GM18502 (cell line): ENCODE results near the gene KDM4B.
"Not testable (repeated sequence)": the region's sequence is repeated elsewhere in the genome, so short reads cannot be mapped to it uniquely, and the experiment has no call there.

Experiments
- ATAC-seq: cut with Tn5 transposase; IDR thresholded peaks from one replicate; pipeline ENCODE4 v1.9.1; 2021; ENCODE audit warnings: mild to moderate bottlenecking; ENCODE audit not compliant: unreplicated experiment, poor library complexity

KDM4B gene

DNA sequence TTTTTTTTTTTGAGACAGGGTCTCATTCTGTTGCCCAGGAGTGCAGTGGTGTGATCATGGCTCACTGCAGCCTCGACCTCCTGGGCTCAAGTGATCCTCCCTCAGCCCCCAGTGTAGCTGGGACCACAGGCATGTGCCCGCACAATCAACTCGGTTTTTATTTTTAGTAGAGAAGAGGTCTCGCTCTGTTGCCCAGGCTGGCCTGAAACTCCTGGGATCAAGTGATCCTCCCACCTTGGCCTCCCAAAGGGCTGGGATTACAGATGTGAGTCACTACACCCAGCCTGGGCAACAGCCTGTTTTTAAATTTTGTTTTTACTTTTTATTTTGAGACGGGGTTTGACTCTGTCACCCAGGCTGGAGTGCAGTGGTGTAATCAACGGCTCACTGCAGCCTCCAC, 2.3 kb upstream of the KDM4B start:
- no peak for ATAC-seq

DNA sequence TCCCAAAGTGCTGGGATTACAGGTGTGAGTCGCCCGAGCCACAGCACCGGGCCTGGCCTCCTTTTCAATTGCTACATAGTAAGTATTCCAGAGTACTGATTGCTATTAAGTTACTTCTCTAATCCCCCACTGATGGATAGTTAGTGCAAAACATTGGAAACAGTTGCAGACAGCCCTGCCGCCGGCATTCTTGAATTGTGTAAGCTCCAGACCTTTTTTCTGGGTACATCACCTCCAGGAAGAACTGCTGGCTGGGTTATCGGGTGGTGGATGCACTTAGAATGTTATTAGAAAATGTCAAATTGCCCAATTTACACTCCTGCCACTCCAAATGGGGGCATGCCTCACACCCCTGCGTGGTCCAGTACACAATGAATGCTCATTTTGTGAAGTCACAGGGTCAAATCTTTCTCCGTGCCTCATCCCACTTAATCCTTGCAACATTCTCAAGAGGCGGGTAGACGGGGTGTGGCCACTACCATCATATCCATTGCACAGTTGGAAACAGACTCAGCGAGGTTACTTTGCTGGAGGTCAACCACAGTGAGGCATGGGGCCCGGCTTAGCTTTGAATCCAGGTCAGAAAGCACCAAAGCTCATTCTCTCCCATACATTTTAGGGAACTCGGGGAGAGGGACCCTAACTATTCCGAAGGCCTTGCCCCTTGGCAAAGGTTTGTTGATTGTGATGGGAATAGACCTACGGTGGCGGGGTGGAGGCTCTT, 1.0 kb upstream of the KDM4B start:
- no peak for ATAC-seq

GRCh38 chr19:4969292-4969771, 419 bp downstream of the KDM4B start:
- ATAC-seq: no peak

- no peak for ATAC-seq
These were observed 1.0 kb downstream of the KDM4B start for GRCh38 chr19:4969772-4970531.

DNA sequence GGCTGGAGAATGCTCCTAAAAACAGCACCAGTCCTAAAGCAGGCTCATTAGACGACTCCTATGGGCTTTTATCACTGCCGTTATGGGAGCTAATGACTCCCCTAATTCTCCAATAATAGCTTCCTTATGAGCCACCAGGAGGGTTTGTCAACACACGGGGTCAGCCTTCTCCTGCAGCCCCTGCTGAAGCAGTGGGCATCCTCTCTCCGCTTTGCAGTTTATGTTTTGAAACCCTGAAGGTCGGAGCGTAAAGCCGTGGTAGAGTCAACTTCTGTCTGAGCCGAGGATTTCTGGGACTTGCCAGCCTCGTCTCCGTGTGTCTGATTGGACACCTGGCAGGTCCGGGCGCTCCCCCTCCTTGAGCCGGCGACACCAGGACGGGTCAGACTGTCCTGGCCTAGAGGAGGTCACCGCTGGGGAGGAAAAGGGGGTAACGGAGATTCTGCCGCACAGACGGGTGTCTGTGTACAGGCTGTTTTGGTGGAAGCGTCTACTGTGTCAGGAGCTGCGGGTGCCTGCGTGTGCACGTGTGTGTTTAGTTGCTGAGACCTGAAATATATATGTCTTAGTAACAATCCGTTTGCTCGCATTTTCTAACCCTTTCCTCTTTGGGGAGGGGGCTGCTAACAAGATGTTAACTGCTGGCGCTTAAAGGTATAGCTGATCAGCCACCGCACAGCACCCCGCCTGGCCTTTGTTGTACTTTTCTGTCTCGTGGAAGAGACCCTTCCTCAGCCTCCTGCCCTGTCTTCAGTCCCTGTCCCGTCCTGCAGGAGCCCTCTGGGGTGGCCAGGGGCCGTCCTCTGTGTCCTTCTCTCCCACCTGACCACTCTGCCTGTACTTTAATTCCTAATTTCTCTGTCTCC, 1.9 kb downstream of the KDM4B start:
- ATAC-seq: no peak

- no peak for ATAC-seq
These were observed 2.5 kb downstream of the KDM4B start for GRCh38 chr19:4971424-4971793.

- no peak for ATAC-seq
These were observed 3.0 kb downstream of the KDM4B start for GRCh38 chr19:4971816-4972495.

GRCh38 chr19:4972509-4973230, 3.8 kb downstream of the KDM4B start:
- no peak for ATAC-seq

DNA sequence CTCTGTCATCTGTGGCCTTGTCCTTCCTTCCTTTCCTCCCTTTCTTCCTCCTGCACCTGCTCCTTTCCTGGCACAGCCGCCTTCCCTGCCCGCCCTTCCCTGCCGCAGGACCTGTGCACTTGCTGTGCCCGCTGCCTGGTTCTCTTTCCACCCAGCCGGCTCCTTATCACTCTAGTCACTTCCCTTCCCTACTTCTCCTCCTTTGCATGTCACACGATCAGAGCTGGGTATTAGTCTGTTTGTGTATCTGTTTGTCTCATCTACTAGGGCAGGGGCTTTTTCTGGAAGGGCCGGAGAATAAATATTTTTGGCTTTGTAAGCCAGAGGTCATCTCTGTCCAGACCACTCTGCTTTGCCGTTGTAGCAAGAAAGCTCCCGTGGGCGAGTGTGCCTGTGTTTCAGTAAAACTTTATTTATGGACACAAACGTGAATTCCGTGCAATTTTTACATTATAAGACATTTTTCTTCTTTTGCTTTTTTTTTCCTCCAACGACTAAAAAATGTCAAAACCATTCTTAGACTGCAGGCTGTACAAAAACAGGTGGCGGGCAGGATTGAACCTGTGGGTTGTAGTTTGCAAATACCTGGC, 6.1 kb downstream of the KDM4B start:
- no peak for ATAC-seq

DNA sequence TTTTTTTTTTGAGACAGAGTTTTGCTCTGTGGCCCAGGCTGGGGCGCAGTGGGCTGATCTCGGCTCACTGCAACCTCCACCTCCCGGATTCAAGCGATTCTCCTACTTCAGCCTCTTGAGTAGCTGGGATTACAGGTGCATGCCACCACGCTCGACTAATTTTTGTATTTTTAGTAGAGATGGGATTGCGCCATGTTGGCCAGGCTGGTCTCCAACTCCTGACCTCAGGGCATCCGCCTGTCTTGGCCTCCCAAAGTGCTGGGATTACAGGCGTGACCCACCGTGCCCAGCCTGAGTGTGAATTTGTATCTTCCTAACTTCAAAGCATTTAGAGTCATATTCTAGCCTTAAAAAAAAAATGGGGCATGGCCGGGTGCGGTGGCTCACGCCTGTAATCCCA, 6.7 kb downstream of the KDM4B start:
- ATAC-seq: not testable (repeated sequence)

DNA sequence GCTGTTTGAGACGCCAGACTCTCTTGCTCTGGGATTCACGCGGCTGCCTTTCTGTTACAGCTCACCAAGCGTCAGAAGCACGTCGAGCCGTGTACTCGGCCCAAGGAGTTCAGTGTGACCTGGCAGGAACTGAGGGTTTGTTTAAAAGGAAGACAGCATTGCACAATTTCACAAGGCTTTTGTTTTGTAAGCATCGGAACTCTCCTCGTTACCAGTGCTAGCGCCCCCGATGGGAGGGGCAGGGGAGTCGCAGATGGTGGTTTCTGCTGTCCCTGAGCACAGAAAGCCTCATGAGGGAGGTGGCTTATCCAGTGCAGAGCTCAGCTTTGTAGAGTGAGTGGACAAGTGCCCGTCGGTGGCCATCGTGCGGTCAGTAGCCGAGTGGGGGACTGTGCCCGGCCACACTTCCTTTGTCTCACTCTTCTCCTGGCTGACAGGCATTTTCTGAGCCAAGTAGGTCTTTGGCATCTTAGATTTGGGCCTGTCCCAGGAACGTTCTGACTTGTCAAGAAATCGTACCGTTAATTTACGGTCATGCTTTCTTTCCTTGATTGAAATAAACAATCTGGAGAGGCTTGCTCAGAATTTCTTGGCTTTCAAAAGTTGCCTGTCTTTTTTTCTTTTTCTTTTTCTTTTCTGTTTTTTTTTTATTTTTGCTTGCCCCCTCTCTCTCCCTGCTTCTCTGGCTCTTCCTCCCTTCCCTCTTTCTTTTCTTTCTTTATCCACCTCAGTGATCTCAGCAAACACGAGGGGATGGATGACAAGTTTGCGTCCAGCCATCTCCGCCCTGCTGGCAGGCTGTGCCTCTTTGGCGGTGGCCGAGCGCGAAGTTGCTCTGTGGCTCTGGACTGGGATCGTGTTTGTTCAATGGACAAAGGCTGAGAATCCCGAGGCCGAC, 7.7 kb downstream of the KDM4B start:
- no peak for ATAC-seq

DNA sequence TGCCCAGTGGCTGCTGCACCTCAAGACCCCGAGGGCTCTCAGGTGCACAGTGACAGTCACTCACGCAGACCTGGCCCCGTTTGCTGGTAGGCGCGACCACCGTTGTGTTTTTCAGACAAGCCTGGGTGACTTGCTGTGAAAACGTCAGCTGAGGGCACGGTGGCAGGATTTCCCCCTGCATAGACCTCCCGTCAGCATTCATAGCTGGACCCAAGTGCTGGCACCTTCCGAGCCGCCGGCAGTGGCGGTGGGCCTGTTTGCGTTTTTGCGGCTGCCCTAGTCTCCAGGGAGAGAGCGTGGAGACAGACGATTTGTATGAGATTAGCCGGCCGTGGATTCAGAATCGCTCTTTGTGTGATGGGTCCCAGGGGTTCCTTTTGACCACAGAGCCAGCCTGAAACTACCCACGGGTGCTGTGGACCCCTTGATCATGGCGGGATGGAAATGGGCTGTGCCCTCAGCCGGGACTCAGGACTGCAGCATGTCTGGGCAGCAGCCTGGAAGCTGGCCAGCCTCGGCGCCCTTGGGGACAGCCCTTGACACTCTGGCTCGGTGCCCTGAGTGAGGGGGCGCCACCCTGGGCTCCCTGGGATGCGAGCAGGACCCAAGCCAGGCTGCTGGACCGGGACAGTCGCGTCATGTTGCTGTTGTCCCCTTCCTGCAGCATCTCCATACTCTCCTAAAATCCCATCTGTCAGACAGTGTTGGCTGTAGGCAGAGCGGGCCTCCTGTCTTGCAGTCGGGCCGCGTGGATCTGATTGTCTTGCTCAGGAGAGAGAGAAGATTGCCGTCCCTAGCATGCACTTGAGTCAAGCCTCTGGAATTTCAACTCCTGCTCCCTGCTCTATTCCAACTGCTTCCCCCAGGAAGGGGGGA, 8.6 kb downstream of the KDM4B start:
- ATAC-seq: no peak

GRCh38 chr19:4979211-4979807, 10.4 kb downstream of the KDM4B start:
- no peak for ATAC-seq

GRCh38 chr19:4980067-4980466, 11.2 kb downstream of the KDM4B start:
- ATAC-seq: no peak

DNA sequence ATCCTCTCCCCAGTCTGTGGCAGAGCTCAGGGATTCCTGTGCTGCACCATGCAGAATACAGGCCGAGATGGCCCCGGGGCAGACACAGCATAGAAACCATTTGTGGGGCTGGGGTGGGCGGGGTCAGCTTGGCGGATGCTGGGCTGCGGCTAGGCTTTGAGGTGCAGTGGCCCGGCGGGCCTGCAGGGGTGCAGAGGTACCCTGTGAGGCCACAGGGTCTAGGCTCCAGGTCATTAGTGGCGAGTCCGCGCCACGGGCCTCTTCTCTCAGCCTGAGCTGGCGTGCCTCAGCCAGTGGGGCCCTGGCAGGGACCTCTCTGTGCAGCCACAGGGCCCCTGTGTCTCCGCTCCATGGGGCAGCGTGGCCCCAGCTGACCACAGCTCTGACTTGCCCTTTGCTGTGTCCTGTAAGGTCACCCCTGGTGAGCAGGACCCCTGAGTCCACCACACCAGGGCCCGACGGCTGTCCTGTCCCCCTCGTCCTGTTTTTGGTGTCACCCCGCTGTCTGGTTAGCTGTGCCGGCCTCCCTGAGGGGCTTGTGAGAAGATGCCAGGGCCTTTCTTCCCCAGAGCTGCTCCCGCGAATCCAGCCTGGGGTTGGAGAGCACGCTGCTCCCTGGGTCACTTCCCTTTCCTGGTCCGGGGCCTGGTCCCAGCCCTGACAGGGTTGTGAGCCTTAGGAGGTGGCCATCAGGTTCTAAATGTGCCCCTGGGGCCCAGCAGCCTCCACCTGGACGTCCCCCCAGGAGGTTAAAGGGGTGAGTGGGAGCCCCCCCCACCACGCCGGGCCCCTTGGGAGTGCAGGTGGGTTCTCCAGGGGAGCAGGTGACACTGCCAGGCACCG, 12.1 kb downstream of the KDM4B start:
- no peak for ATAC-seq

GRCh38 chr19:4981681-4981958, 12.7 kb downstream of the KDM4B start:
- ATAC-seq: no peak
